Common myeloid progenitor, CD34-positive (primary cell): ENCODE measurements around the gene EVI5. TPM values are rescaled to one million over a fixed set of nuclear protein-coding genes. Genes with fewer than 3 reads are reported as not detected.

Source experiments
- CTCF ChIA-PET: fragments of 350-600 bp; sonication (Branson Sonifier 250); formaldehyde crosslinking; loops from one replicate; lab custom pipeline; 2021; ENCODE audit warnings: antibody characterized with exemption; lab: Charles Lee
- POLR2A ChIA-PET: fragments of 350-600 bp; sonication (Branson Sonifier 250); formaldehyde crosslinking; loops from one replicate; lab custom pipeline; 2021; ENCODE audit warnings: antibody characterized with exemption; lab: Charles Lee
- DNase-seq, 3 donors: peaks; one replicate each; pipeline versions ENCODE4 v3.0.0 to v3.0.0-alpha.2; 2013
- H3K27ac ChIP-seq, 2 experiments: 1 replicate in 1 of 2; 2 replicates in 1 of 2; pipeline ENCODE4 v1.7.0; 2013; ENCODE audit warnings: inconsistent platforms in 2 of 2, low read length in 2 of 2, mild to moderate bottlenecking in 2 of 2, low read depth in 1 of 2, moderate library complexity in 1 of 2; ENCODE audit not compliant: severe bottlenecking in 2 of 2, insufficient read depth in 1 of 2, poor library complexity in 1 of 2
- H3K27me3 ChIP-seq, 5 experiments: replicated peaks in 2 of 5; 1 replicate in 3 of 5; 2 replicates in 2 of 5; pipeline versions ENCODE4 v1.6.1 to v1.7.0; 2013; ENCODE audit warnings: low read length in 4 of 5, mild to moderate bottlenecking in 2 of 5, moderate library complexity in 2 of 5, inconsistent platforms in 1 of 5; ENCODE audit not compliant: insufficient read depth in 5 of 5, control insufficient read depth in 4 of 5
- H3K36me3 ChIP-seq, 4 experiments: 1 replicate in 2 of 4; 2 replicates in 2 of 4; pipeline versions ENCODE4 v1.6.1 to v1.7.0; 2013; ENCODE audit warnings: low read length in 3 of 4, control low read depth in 1 of 4, mild to moderate bottlenecking in 1 of 4; ENCODE audit not compliant: control insufficient read depth in 4 of 4, insufficient read depth in 4 of 4
- H3K4me1 ChIP-seq, 4 experiments: 1 replicate in 3 of 4; 2 replicates in 1 of 4; pipeline versions ENCODE4 v1.6.1 to v1.7.1; 2013; ENCODE audit warnings: low read length in 3 of 4, mild to moderate bottlenecking in 3 of 4, control low read depth in 1 of 4, inconsistent platforms in 1 of 4, moderate library complexity in 1 of 4; ENCODE audit not compliant: control insufficient read depth in 4 of 4, insufficient read depth in 4 of 4; ENCODE audit errors: control extremely low read depth in 1 of 4
- H3K4me3 ChIP-seq, 7 experiments: 1 replicate in 4 of 7; 2 replicates in 3 of 7; pipeline versions ENCODE4 v1.5.1 to v1.7.0; 2013; ENCODE audit warnings: mild to moderate bottlenecking in 7 of 7, low read length in 6 of 7, moderate library complexity in 6 of 7, inconsistent platforms in 2 of 7, low read depth in 2 of 7, control low read depth in 1 of 7; ENCODE audit not compliant: insufficient read depth in 4 of 7, control insufficient read depth in 1 of 7; ENCODE audit errors: extremely low read depth in 1 of 7
- H3K9me3 ChIP-seq, 5 experiments: 1 replicate in 4 of 5; 2 replicates in 1 of 5; pipeline versions ENCODE4 v1.6.1 to v1.7.1; 2013; ENCODE audit warnings: low read length in 4 of 5, mild to moderate bottlenecking in 2 of 5, inconsistent platforms in 1 of 5, low read depth in 1 of 5, moderate library complexity in 1 of 5; ENCODE audit not compliant: control insufficient read depth in 4 of 5, insufficient read depth in 2 of 5; ENCODE audit errors: control extremely low read depth in 1 of 5
- WGBS: methylation state at CpG from one replicate; pipeline ENCODE4 v1.1.5; 2013; ENCODE audit not compliant: insufficient coverage; 5-methylcytosine and 5-hydroxymethylcytosine counted together
- polyA plus RNA-seq: library from polyadenylated mRNA; unstranded; fragments of 120-200 nt; gene quantifications from one replicate; pipeline ENCODE4 v1.2.1, GENCODE V29; 2013

The EVI5 gene
- polyA plus RNA-seq, result 1.2 TPM

GRCh38 chr1:92784639-92785500, at the start of gene EVI5:
EVI5 (minus strand) TSS chr1:92785108; CDS start chr1:92736546, 48,562 bp downstream.
- peak within 1 kb of the TSS; percentile 45 to 79 (median 74) for H3K4me3 ChIP-seq
- H3K36me3 ChIP-seq, result no peaks in the 10 kb centered on the region
- POLR2A ChIA-PET, result interaction anchor here (0.6 to 2.2 kb wide), 2 partner anchors 47 to 296 kb away, joined by 3 to 6 read pairs; partner anchors contain the start of gene RPL5
- H3K9me3 ChIP-seq, result no peaks in the 10 kb centered on the region
- peak; percentile 94 to 98 (median 96) for DNase-seq
- WGBS, result 0% methylated on average over 83 of the region's 94 CpGs
- H3K27me3 ChIP-seq, result peaks cover 2 to 36% (median 6%) of the 10 kb centered on the region in 5 experiments
- H3K4me1 ChIP-seq, result peaks cover 5 to 20% (median 18%) of the 10 kb centered on the region in 4 experiments
- H3K27ac ChIP-seq, result peak within 1 kb of the TSS; percentile 33 to 82
- CTCF ChIA-PET, result interaction anchor here (0.6 to 2.2 kb wide), 4 partner anchors 10 to 47 kb away, joined by 3 to 10 read pairs (median 6); partner anchors contain the start of gene RPL5

- peak overlapping the region in 1 of 2 experiments; percentile 98 for H3K27ac ChIP-seq
- ChIA-PET POLR2A (no interaction called here), CTCF (no interaction called here)
- peak overlapping the region in 3 of 7 experiments; percentile 16 to 100 (median 90) for H3K4me3 ChIP-seq
- WGBS, result 100% methylated on average over 1 of the region's 5 CpGs
- no peaks in the 10 kb centered on the region for H3K9me3 ChIP-seq
- peaks cover 10 to 59% (median 45%) of the 10 kb centered on the region in 4 experiments for H3K36me3 ChIP-seq
- DNase-seq, result no peak
- peaks cover 9 to 30% (median 17%) of the 10 kb centered on the region in 4 experiments for H3K4me1 ChIP-seq
- no peaks in the 10 kb centered on the region for H3K27me3 ChIP-seq
Measured at GRCh38 chr1:92834617-92835016, 49.7 kb upstream of the EVI5 start.

- ChIA-PET POLR2A (no interaction called here), CTCF (no interaction called here)
- no peak for DNase-seq
- H3K4me1 ChIP-seq, result peaks cover 9 to 30% (median 17%) of the 10 kb centered on the region in 4 experiments
- no peaks in the 10 kb centered on the region for H3K9me3 ChIP-seq
- 88% methylated on average over 3 of the region's 5 CpGs for WGBS
- peak overlapping the region; percentile 92 to 98 for H3K27ac ChIP-seq
- peaks cover 10 to 52% (median 38%) of the 10 kb centered on the region in 4 experiments for H3K36me3 ChIP-seq
- H3K4me3 ChIP-seq, result peak overlapping the region in 6 of 7 experiments; percentile 2 to 100 (median 100)
- no peaks in the 10 kb centered on the region for H3K27me3 ChIP-seq
Measured at GRCh38 chr1:92833840-92834239, 48.9 kb upstream of the EVI5 start.

- peaks cover 3 to 40% (median 29%) of the 10 kb centered on the region in 4 experiments for H3K36me3 ChIP-seq
- H3K4me3 ChIP-seq, result peak overlapping the region; percentile 61 to 100 (median 99)
- no peaks in the 10 kb centered on the region for H3K9me3 ChIP-seq
- peaks cover 9 to 28% (median 17%) of the 10 kb centered on the region in 4 experiments for H3K4me1 ChIP-seq
- H3K27ac ChIP-seq, result peak overlapping the region; percentile 92 to 98
- POLR2A ChIA-PET, result interaction anchor here (1.0 to 1.3 kb wide), 2 partner anchors 48 to 246 kb away, joined by 4 to 6 read pairs; partner anchors contain the start of genes EVI5 and MTF2
- no peak for DNase-seq
- CTCF ChIA-PET, result interaction anchor here (0.6 to 3.1 kb wide), 10 partner anchors 9 to 471 kb away, joined by 3 to 10 read pairs (median 4); partner anchors contain the start of genes DIPK1A and EVI5
- WGBS, result 0% methylated on average over 16 of the region's 19 CpGs
- no peaks in the 10 kb centered on the region for H3K27me3 ChIP-seq
Measured at GRCh38 chr1:92832537-92833114, 47.7 kb upstream of the EVI5 start.

- H3K9me3 ChIP-seq, result no peaks in the 10 kb centered on the region
- POLR2A ChIA-PET, result interaction anchor here (0.6 to 1.3 kb wide), 4 partner anchors 46 to 247 kb away, joined by 4 to 6 read pairs (median 5); partner anchors contain the start of genes EVI5 and MTF2
- H3K4me3 ChIP-seq, result peak within 1 kb of the TSS; percentile 61 to 100 (median 99)
- peaks cover 2 to 34% (median 25%) of the 10 kb centered on the region in 4 experiments for H3K36me3 ChIP-seq
- under 1% methylated on average over 57 of the region's 57 CpGs for WGBS
- no peaks in the 10 kb centered on the region for H3K27me3 ChIP-seq
- peaks cover 4 to 28% (median 17%) of the 10 kb centered on the region in 4 experiments for H3K4me1 ChIP-seq
- peak; percentile 98 to 99 (median 99) for DNase-seq
- CTCF ChIA-PET, result interaction anchor here (0.5 to 3.1 kb wide), 15 partner anchors 10 to 471 kb away, joined by 3 to 10 read pairs (median 4); partner anchors contain the start of genes DIPK1A and EVI5
- peak within 1 kb of the TSS; percentile 92 to 98 for H3K27ac ChIP-seq
Measured at GRCh38 chr1:92831762-92832536, 47.0 kb upstream of the EVI5 start, which contains the start of gene RPL5. RPL5 (plus strand) TSS chr1:92832040; CDS start chr1:92832115, 75 bp downstream.

GRCh38 chr1:92831368-92831761, 46.5 kb upstream of the EVI5 start:
- Histone ChIP-seq H3K4me3 (peak overlapping the region in 5 of 7 experiments; percentile 11 to 100 (median 100)), H3K27ac (peak overlapping the region in 1 of 2 experiments; percentile 98)
- 53% methylated on average over 4 of the region's 4 CpGs for WGBS

More at GRCh38 chr1:92831368-92831761, 46.5 kb upstream of the EVI5 start:
- Histone ChIP-seq H3K9me3 (no peaks in the 10 kb centered on the region), H3K27me3 (no peaks in the 10 kb centered on the region), H3K4me1 (peaks cover 4 to 28% (median 17%) of the 10 kb centered on the region in 4 experiments), H3K36me3 (peaks cover 2 to 29% (median 21%) of the 10 kb centered on the region in 4 experiments)
- CTCF ChIA-PET, result interaction anchor here (0.5 to 3.1 kb wide), 10 partner anchors 10 to 163 kb away, joined by 3 to 10 read pairs (median 5); partner anchors contain the start of gene EVI5
- no peak for DNase-seq
- POLR2A ChIA-PET, result interaction anchor here (0.6 to 1.3 kb wide), 4 partner anchors 16 to 178 kb away, joined by 3 to 6 read pairs (median 5); partner anchors contain the start of gene EVI5
